Keratinocyte (primary cell): ENCODE measurements around the gene EFR3B. TPM values are rescaled to one million over a fixed set of nuclear protein-coding genes. Genes with fewer than 3 reads are reported as not detected.

ENCODE experiments used
- DNase-seq: peaks from one replicate; pipeline ENCODE4 v3.0.0-alpha.2; 2011; ENCODE audit warnings: low read depth, missing footprints, low spot score
- FAIRE-seq: peaks from 2 replicates; lab custom pipeline; 2011; peaks lifted over from hg19 to GRCh38; lab: Jason Lieb, UNC
- H2AFZ ChIP-seq: 2 replicates; pipeline ENCODE4 v1.6.0; 2012; ENCODE audit warnings: low read length, control low read depth, inconsistent platforms; ENCODE audit not compliant: control insufficient read depth
- H3K27ac ChIP-seq: 2 replicates; pipeline ENCODE4 v1.5.1; 2011; ENCODE audit warnings: low read length; ENCODE audit not compliant: control insufficient read depth, insufficient read depth
- H3K27me3 ChIP-seq: 3 replicates; pipeline ENCODE4 v1.6.0; 2011; ENCODE audit warnings: low read length; ENCODE audit not compliant: control insufficient read depth, insufficient read depth; ENCODE audit errors: extremely low read depth
- H3K36me3 ChIP-seq, 2 experiments: 2 replicates in 1 of 2; 3 replicates in 1 of 2; pipeline ENCODE4 v1.5.1; 2011; ENCODE audit warnings: low read length in 2 of 2, mild to moderate bottlenecking in 1 of 2; ENCODE audit not compliant: control insufficient read depth in 2 of 2, insufficient read depth in 2 of 2; ENCODE audit errors: extremely low read depth in 1 of 2
- H3K4me1 ChIP-seq: 3 replicates; pipeline ENCODE4 v1.5.1; 2011; ENCODE audit warnings: low read length; ENCODE audit not compliant: control insufficient read depth, insufficient read depth; ENCODE audit errors: extremely low read depth
- H3K4me2 ChIP-seq: 3 replicates; pipeline ENCODE4 v1.6.0; 2011; ENCODE audit warnings: low read depth, low read length; ENCODE audit not compliant: control insufficient read depth, insufficient read depth; ENCODE audit errors: extremely low read depth
- H3K4me3 ChIP-seq, 3 experiments: fragments of 200-600 bp in 1 of 3; sonication (generic) in 1 of 3; 2 replicates in 2 of 3; 3 replicates in 1 of 3; pipeline ENCODE4 v1.5.1; 2011 to 2016; ENCODE audit warnings: low read length in 3 of 3, mild to moderate bottlenecking in 3 of 3, control low read depth in 2 of 3, inconsistent platforms in 1 of 3, low read depth in 1 of 3, mixed read lengths in 1 of 3, mixed run types in 1 of 3, moderate library complexity in 1 of 3; ENCODE audit not compliant: control insufficient read depth in 2 of 3, insufficient read depth in 2 of 3; ENCODE audit errors: extremely low read depth in 1 of 3
- H3K79me2 ChIP-seq: 2 replicates; pipeline ENCODE4 v1.6.0; 2012; ENCODE audit warnings: low read length; ENCODE audit not compliant: control insufficient read depth, insufficient read depth
- H3K9ac ChIP-seq: 3 replicates; pipeline ENCODE4 v1.6.0; 2011; ENCODE audit warnings: low read length; ENCODE audit not compliant: control insufficient read depth, insufficient read depth; ENCODE audit errors: extremely low read depth
- H3K9me1 ChIP-seq: 3 replicates; pipeline ENCODE4 v1.6.0; 2011; ENCODE audit warnings: low read length; ENCODE audit not compliant: control insufficient read depth, insufficient read depth; ENCODE audit errors: extremely low read depth
- H3K9me3 ChIP-seq: 2 replicates; pipeline ENCODE4 v1.5.1; 2012; ENCODE audit warnings: low read depth, low read length; ENCODE audit not compliant: control insufficient read depth
- H4K20me1 ChIP-seq: 3 replicates; pipeline ENCODE4 v1.6.0; 2011; ENCODE audit warnings: low read length; ENCODE audit not compliant: control insufficient read depth, insufficient read depth; ENCODE audit errors: extremely low read depth
- EZH2 ChIP-seq: IDR thresholded peaks from one replicate; pipeline ENCODE4 v1.6.1; 2012; ENCODE audit warnings: inconsistent platforms, mild to moderate bottlenecking, low read length, moderate library complexity
- dilution Hi-C: fragments of 300-500 bp; cut with MboI; formaldehyde crosslinking; loops from one replicate; pipeline ENCODE4 v1.7.0; 2020; ENCODE audit warnings: low sequenced_read_pairs; ENCODE audit not compliant: extremely low pct_ligation_motif_present
- polyA plus RNA-seq, 5 experiments: library from polyadenylated mRNA; depleted of rRNA in 3 of 5; stranded (reverse) in 3 of 5; stranded (forward) in 1 of 5; unstranded in 1 of 5; fragments of >200 nt; gene quantifications; 1 replicate in 1 of 5; 2 replicates in 3 of 5; 3 replicates in 1 of 5; pipeline versions ENCODE4 v1.2.1 to v1.2.3, GENCODE V29; 2011 to 2012; ENCODE audit warnings: missing spikeins in 2 of 5, low read depth in 1 of 5, low replicate concordance in 1 of 5
- TF ChIP-seq, protein P1 (sequence below), 3 experiments: IDR thresholded peaks in 1 of 3; conservative IDR thresholded peaks in 1 of 3; optimal IDR thresholded peaks in 1 of 3; 2 replicates in 2 of 3; 3 replicates in 1 of 3; pipeline versions ENCODE3 to v1.5.1; 2011; ENCODE audit warnings: low read length in 3 of 3, mild to moderate bottlenecking in 3 of 3, moderate library complexity in 2 of 3, control low read depth in 1 of 3, inconsistent platforms in 1 of 3; ENCODE audit not compliant: insufficient read depth in 2 of 3; ENCODE audit errors: extremely low read depth in 1 of 3

EFR3B gene
- polyA plus RNA-seq, 1 donor (not counting 4 experiments of a cell fraction or from before 2014, with no cell fraction given): 0.09 TPM

DNA sequence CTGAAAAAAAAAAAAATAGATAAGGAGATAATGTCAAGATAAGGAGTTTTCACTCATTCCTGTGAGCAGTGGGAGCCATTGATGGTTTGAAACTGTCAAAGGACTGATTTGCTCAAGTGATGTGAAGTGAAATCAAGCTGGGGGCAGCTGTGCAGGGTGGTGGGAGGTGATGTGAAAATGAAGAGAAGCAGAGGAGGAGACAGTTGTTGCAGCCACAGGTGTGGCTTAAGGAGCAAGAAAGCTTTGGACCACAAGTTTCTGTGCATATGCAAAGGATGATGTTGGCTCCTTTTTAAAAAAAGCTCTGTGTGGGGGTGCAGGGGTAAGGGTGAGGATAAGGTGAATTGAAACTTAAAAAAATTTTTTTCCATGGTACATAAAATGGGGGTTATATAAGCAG lies 8.3 kb downstream of the EFR3B start:
- Histone ChIP-seq H3K9ac (no peak overlapping the region), H2AFZ (no peak overlapping the region), H3K36me3 (no peaks in the 10 kb centered on the region), H3K4me2 (no peak overlapping the region), H3K4me1 (no peaks in the 10 kb centered on the region), H3K27me3 (peaks cover 22% of the 10 kb centered on the region), H3K9me1 (no peaks in the 10 kb centered on the region), H3K4me3 (no peak overlapping the region), H3K79me2 (no peaks in the 10 kb centered on the region), H3K9me3 (no peaks in the 10 kb centered on the region), H3K27ac (no peak overlapping the region), H4K20me1 (no peaks in the 10 kb centered on the region)
- FAIRE-seq (no peak), DNase-seq (no peak)
- dilution Hi-C loops: no loop called here
- no peak for TF ChIP-seq EZH2
- TF ChIP-seq, protein P1, sequence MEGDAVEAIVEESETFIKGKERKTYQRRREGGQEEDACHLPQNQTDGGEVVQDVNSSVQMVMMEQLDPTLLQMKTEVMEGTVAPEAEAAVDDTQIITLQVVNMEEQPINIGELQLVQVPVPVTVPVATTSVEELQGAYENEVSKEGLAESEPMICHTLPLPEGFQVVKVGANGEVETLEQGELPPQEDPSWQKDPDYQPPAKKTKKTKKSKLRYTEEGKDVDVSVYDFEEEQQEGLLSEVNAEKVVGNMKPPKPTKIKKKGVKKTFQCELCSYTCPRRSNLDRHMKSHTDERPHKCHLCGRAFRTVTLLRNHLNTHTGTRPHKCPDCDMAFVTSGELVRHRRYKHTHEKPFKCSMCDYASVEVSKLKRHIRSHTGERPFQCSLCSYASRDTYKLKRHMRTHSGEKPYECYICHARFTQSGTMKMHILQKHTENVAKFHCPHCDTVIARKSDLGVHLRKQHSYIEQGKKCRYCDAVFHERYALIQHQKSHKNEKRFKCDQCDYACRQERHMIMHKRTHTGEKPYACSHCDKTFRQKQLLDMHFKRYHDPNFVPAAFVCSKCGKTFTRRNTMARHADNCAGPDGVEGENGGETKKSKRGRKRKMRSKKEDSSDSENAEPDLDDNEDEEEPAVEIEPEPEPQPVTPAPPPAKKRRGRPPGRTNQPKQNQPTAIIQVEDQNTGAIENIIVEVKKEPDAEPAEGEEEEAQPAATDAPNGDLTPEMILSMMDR (optimal IDR thresholded peaks at IDR 0.05 in 1 of 3, IDR thresholded peaks at IDR 0.05 in 1 of 3, conservative IDR thresholded peaks at IDR 0.05 in 1 of 3; ENCODE audit: extremely low read depth in 1 of 3, insufficient read depth in 2 of 3, low read length in 3 of 3): no peak

DNA sequence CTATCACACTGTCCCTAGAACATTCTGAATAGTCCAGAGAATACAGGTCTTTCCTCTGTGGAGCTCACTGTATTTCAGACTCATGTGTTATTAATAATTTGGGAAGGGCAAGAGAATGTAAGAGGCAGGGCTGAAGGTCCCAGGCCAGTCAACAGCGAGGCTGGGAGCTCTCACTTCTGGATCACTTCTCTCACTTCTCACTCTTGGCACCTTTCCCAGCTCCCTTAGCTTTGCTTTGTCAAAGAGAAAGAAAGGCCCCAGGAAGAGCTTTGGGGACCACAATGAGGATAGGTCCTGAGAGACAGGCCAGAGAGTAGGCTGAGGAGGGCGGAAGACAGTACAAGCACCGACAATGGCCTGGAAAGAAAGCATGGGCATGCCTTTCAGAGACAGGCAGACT lies 11.2 kb downstream of the EFR3B start:
- H3K4me2 ChIP-seq: no peak overlapping the region
- H3K9me3 ChIP-seq: no peaks in the 10 kb centered on the region
- no peak overlapping the region for H3K9ac ChIP-seq
- TF ChIP-seq, protein P1 (optimal IDR thresholded peaks at IDR 0.05 in 1 of 3, IDR thresholded peaks at IDR 0.05 in 1 of 3, conservative IDR thresholded peaks at IDR 0.05 in 1 of 3; ENCODE audit: extremely low read depth in 1 of 3, insufficient read depth in 2 of 3, low read length in 3 of 3): no peak
- no peak for TF ChIP-seq EZH2
- no peaks in the 10 kb centered on the region for H4K20me1 ChIP-seq
- H3K4me1 ChIP-seq: no peaks in the 10 kb centered on the region
- no peaks in the 10 kb centered on the region for H3K36me3 ChIP-seq
- H3K27ac ChIP-seq: no peak overlapping the region
- no peak overlapping the region for H2AFZ ChIP-seq
- peaks cover 11% of the 10 kb centered on the region for H3K27me3 ChIP-seq
- H3K4me3 ChIP-seq: no peak overlapping the region
- H3K79me2 ChIP-seq: no peaks in the 10 kb centered on the region
- FAIRE-seq (no peak), DNase-seq (no peak)
- dilution Hi-C loops: no loop called here
- H3K9me1 ChIP-seq: no peaks in the 10 kb centered on the region
